ENCODE data around the gene ABHD8. TPM values are rescaled to one million over a fixed set of nuclear protein-coding genes. Genes with fewer than 3 reads are reported as not detected.

The ABHD8 gene
- total RNA-seq, 4 donors from 2014 or later, result 9.7 to 15.7 (median 13.6) TPM

- Histone ChIP-seq H3K9me3 (no peaks in the 10 kb centered on the region), H3K27me3 (no peaks in the 10 kb centered on the region), H3K4me1 (peaks cover 22% of the 10 kb centered on the region), H3K36me3 (peaks cover 41% of the 10 kb centered on the region), H3K27ac (no peak overlapping the region), H3K4me3 (no peak overlapping the region)
- TF ChIP-seq CTCF (IDR thresholded peaks at IDR 0.05) (no peak), EP300 (IDR thresholded peaks at IDR 0.05) (no peak), POLR2A (IDR thresholded peaks at IDR 0.05) (no peak), POLR2AphosphoS5 (IDR thresholded peaks at IDR 0.05) (no peak)
- 83% methylated on average over 10 of the region's 19 CpGs for WGBS
- DNase-seq (ENCODE audit: low spot score in 2 of 2), result no peak
Observed at GRCh38 chr19:17321655-17322489, 18.6 kb upstream of the ABHD8 start.

GRCh38 chr19:17320435-17320834, 17.2 kb upstream of the ABHD8 start:
- no peak overlapping the region for H3K27ac ChIP-seq
- peaks cover 51% of the 10 kb centered on the region for H3K36me3 ChIP-seq
- H3K27me3 ChIP-seq, result no peaks in the 10 kb centered on the region
- no peaks in the 10 kb centered on the region for H3K9me3 ChIP-seq
- H3K4me3 ChIP-seq, result no peak overlapping the region
- H3K4me1 ChIP-seq, result peaks cover 12% of the 10 kb centered on the region
- TF ChIP-seq POLR2A (IDR thresholded peaks at IDR 0.05), result no peak
- DNase-seq (ENCODE audit: low spot score in 2 of 2), result no peak
- whole genome bisulfite sequencing, result 100% methylated on average over 1 of the region's 11 CpGs

DNA sequence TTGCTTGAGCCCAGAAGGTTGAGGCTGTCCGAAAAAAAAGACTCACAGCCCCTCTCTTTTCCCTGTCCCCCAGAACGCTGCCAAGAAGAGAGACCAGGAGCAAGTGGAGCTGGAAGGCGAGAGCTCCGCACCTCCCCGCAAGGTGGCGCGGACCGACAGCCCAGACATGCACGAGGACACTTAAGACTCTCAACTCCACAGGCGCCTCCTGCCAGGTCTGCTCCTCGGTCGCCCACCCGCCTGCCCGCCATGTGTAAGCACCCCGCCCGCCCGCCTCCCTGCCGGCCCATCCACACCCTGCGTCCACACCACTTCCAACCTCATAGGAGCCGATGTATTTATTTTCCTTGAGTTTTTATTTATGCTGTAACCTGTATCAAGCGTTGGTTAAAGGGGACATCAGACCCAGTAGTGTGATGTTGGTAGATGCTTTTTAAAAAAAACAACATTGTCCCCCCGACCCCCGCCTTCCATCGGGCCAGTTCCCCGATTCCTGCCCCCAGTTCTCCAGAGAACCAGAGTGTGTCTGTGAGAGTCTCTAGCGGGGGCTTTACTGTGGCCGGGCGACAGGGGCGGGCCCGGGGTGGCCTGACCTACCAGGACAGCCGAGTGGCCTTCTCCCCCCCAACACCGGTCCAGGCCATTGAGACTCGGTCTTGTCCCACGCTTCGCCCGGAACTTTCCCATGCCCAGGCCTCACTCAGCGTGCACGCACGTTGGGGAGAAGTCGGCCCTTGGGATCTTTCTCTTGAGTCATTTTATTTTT, 16.4 kb upstream of the ABHD8 start:
- no peaks in the 10 kb centered on the region for H3K27me3 ChIP-seq
- TF ChIP-seq EP300 (IDR thresholded peaks at IDR 0.05) (no peak), CTCF (IDR thresholded peaks at IDR 0.05) (no peak), POLR2A (IDR thresholded peaks at IDR 0.05) (no peak), POLR2AphosphoS5 (IDR thresholded peaks at IDR 0.05) (no peak)
- no peak overlapping the region for H3K27ac ChIP-seq
- no peak for DNase-seq (ENCODE audit: low spot score in 2 of 2)
- 93% methylated on average over 34 of the region's 40 CpGs for WGBS
- H3K4me3 ChIP-seq, result no peak overlapping the region
- no peaks in the 10 kb centered on the region for H3K9me3 ChIP-seq
- peaks cover 51% of the 10 kb centered on the region for H3K36me3 ChIP-seq
- H3K4me1 ChIP-seq, result peaks cover 12% of the 10 kb centered on the region

- H3K9me3 ChIP-seq, result no peaks in the 10 kb centered on the region
- H3K4me1 ChIP-seq, result peaks cover 7% of the 10 kb centered on the region
- TF ChIP-seq EP300 (IDR thresholded peaks at IDR 0.05) (no peak), POLR2A (IDR thresholded peaks at IDR 0.05) (no peak), CTCF (IDR thresholded peaks at IDR 0.05) (no peak), POLR2AphosphoS5 (IDR thresholded peaks at IDR 0.05) (no peak)
- WGBS, result 98% methylated on average over 4 of the region's 6 CpGs
- no peak for DNase-seq (ENCODE audit: low spot score in 2 of 2)
- no peaks in the 10 kb centered on the region for H3K27me3 ChIP-seq
- no peak overlapping the region for H3K4me3 ChIP-seq
- H3K36me3 ChIP-seq, result peaks cover 57% of the 10 kb centered on the region
- H3K27ac ChIP-seq, result no peak overlapping the region
Observed at GRCh38 chr19:17318966-17319365, 15.7 kb upstream of the ABHD8 start.

DNA sequence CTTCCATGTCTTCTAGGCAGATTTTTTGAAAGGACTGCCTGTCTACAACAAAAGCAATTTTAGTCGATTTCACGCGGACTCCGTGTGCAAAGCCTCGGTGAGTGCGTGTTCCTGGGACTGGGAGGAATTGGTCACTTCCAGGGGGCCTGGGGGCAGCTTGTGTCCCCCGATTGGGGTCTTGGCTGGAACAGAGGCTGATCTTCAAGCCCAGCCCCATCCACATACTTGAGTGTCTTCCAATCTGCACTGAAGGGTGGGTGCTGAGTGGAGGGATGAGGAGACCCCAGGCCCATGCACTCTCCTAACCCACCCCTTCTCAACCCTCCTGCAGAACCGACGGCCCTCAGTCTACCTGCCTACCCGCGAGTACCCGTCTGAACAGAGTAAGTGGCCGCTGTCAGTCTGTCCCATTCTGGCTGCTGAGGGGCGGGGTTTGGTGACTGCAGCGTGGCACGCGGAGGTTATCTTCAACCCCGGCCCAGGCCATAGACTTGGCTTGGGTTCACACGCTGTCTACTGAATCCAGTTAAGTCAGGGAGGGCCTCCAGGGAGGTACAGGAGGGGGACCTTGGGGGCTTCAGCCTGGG, 10.9 kb upstream of the ABHD8 start:
- Histone ChIP-seq H3K36me3 (peaks cover 36% of the 10 kb centered on the region), H3K9me3 (no peaks in the 10 kb centered on the region), H3K27me3 (no peaks in the 10 kb centered on the region), H3K27ac (no peak overlapping the region), H3K4me3 (no peak overlapping the region), H3K4me1 (peaks cover 24% of the 10 kb centered on the region)
- DNase-seq (ENCODE audit: low spot score in 2 of 2), result no peak
- 88% methylated on average over 17 of the region's 19 CpGs for WGBS
- TF ChIP-seq EP300 (IDR thresholded peaks at IDR 0.05), result no peak
- TF ChIP-seq POLR2A (IDR thresholded peaks at IDR 0.05), result no peak
- no peak for TF ChIP-seq POLR2AphosphoS5 (IDR thresholded peaks at IDR 0.05)
- no peak for TF ChIP-seq CTCF (IDR thresholded peaks at IDR 0.05)

Data from suprapubic skin (tissue), 4 donors.